ENCODE results near the gene CHERP.

DNA sequence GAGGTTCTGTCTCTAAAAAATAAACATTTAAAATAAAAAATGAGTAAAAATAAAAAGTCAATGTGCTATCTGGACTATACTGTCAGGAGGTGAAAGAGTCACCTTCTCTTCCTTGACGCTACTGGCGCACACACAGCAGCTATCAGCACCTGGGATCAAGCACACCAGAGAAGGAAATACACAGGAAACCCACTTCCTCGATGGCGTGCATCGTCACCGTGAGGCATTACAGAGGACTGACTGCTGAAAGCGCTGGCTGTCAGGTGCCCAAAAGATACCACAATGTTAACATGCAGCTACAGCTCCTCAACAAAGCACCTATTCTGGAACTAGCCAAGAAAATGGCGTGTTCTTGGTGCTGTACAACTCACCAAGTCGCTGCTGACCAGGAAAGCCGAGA lies 23.9 kb upstream of the CHERP start:
- TF ChIP-seq EZH2 (IDR thresholded peaks at IDR 0.05) (no peak), FOXP2 (optimal IDR thresholded peaks at IDR 0.05; ENCODE audit: control extremely low read depth, extremely low read length, insufficient read depth) (no peak)
